Upper lobe of right lung (tissue), 1 donor: ENCODE results near the gene MOSMO. TPM values are rescaled to one million over a fixed set of nuclear protein-coding genes. Genes with fewer than 3 reads are reported as not detected.
A peak's percentile ranks its signal among the peaks of the same experiment; 100 is the strongest.

ENCODE experiments used
- ATAC-seq: fragments of 200-7000 bp; cut with Tn5 transposase; one replicate; pipeline ENCODE4 v1.9.1; 2020; ENCODE audit warnings: mild to moderate bottlenecking, moderate library complexity
- DNase-seq: peaks from one replicate; pipeline ENCODE4 v3.0.0-alpha.2; 2020
- H3K27ac ChIP-seq: fragments of 200-600 bp; one replicate; pipeline ENCODE4 v1.8.0; 2022
- H3K27me3 ChIP-seq: fragments of 200-600 bp; one replicate; pipeline ENCODE4 v1.8.0; 2022; ENCODE audit warnings: mild to moderate bottlenecking
- H3K36me3 ChIP-seq: fragments of 200-600 bp; one replicate; pipeline ENCODE4 v1.8.0; 2022
- H3K4me1 ChIP-seq: fragments of 200-600 bp; one replicate; pipeline ENCODE4 v1.8.0; 2022
- H3K4me3 ChIP-seq: fragments of 200-600 bp; one replicate; pipeline ENCODE4 v1.8.0; 2022; ENCODE audit warnings: mild to moderate bottlenecking
- H3K9me3 ChIP-seq: fragments of 200-600 bp; one replicate; pipeline ENCODE4 v1.8.0; 2022
- CTCF ChIP-seq: fragments of 200-600 bp; IDR thresholded peaks from one replicate; pipeline ENCODE4 v1.8.0; 2022; ENCODE audit warnings: antibody characterized with exemption
- intact Hi-C: fragments of 100-400 bp; cut with DNase I; formaldehyde crosslinking; loops from one replicate; pipeline ENCODE4 v1.11.0; 2022
- long read RNA-seq: library from polyadenylated mRNA; unstranded; transcript quantifications from one replicate; pipeline ENCODE4 v2.0.0, GENCODE V29; 2021
- total RNA-seq: library from RNA; stranded (reverse); fragmentation: NEBNext Ultra II Directional; extraction: Animal tissue kit (Norgen Biotek cat#: 25700); gene quantifications from one replicate; pipeline ENCODE4 v1.2.1, GENCODE V29; 2021
- donor health status: DM: no; HTN: yes; CAD: no; lungs with severe emphysema.

Gene MOSMO
- total RNA-seq = 11.4 TPM
- long read RNA-seq, full-length matches to known transcripts = 4 of 8 reads
- long read RNA-seq, partial matches to known transcripts = 0 of 8 reads
- long read RNA-seq, other reads (novel, unspliced or antisense) = 4 of 8 reads

GRCh38 chr16:22007509-22008214 is at the start of gene MOSMO:
Gene MOSMO, plus strand, starts transcription at chr16:22008111. Its CDS starts 191 bp downstream, at chr16:22008302.
- ATAC-seq = peak; percentile 94
- no peak for TF ChIP-seq CTCF
- Histone ChIP-seq H3K27ac (peak within 1 kb of the TSS; percentile 89), H3K4me3 (peak within 1 kb of the TSS; percentile 93), H3K4me1 (peaks cover 16% of the 10 kb centered on the region), H3K9me3 (no peaks in the 10 kb centered on the region), H3K36me3 (no peaks in the 10 kb centered on the region), H3K27me3 (no peaks in the 10 kb centered on the region)
- intact Hi-C loops = no loop called here
- peak; percentile 90 for DNase-seq

GRCh38 chr16:21959050-21959449 is 48.9 kb upstream of the MOSMO start:
- Histone ChIP-seq H3K4me1 (peaks cover 14% of the 10 kb centered on the region), H3K4me3 (no peak overlapping the region), H3K27me3 (no peaks in the 10 kb centered on the region), H3K9me3 (no peaks in the 10 kb centered on the region), H3K27ac (no peak overlapping the region), H3K36me3 (peaks cover 80% of the 10 kb centered on the region)
- TF ChIP-seq CTCF = no peak
- ATAC-seq = no peak
- no peak for DNase-seq
- intact Hi-C loops = no loop called here

- no peaks in the 10 kb centered on the region for H3K27me3 ChIP-seq
- no peaks in the 10 kb centered on the region for H3K4me1 ChIP-seq
- no peak for ATAC-seq
- no peaks in the 10 kb centered on the region for H3K9me3 ChIP-seq
- no peak overlapping the region for H3K4me3 ChIP-seq
- H3K36me3 ChIP-seq = peaks cover 99% of the 10 kb centered on the region
- no peak for DNase-seq
- H3K27ac ChIP-seq = no peak overlapping the region
- TF ChIP-seq CTCF = no peak
- intact Hi-C loops = no loop called here
Measured at GRCh38 chr16:21962475-21962874, 45.4 kb upstream of the MOSMO start.

- DNase-seq (no peak), ATAC-seq (no peak)
- intact Hi-C loops = no loop called here
- no peaks in the 10 kb centered on the region for H3K9me3 ChIP-seq
- TF ChIP-seq CTCF = no peak
- peaks cover 99% of the 10 kb centered on the region for H3K36me3 ChIP-seq
- H3K27me3 ChIP-seq = no peaks in the 10 kb centered on the region
- no peak overlapping the region for H3K27ac ChIP-seq
- H3K4me3 ChIP-seq = no peak overlapping the region
- no peaks in the 10 kb centered on the region for H3K4me1 ChIP-seq
Measured at GRCh38 chr16:21963887-21964286, 44.0 kb upstream of the MOSMO start.

GRCh38 chr16:21964353-21964752 is 43.6 kb upstream of the MOSMO start:
- H3K36me3 ChIP-seq = peaks cover 99% of the 10 kb centered on the region
- no peak for ATAC-seq
- no peak for DNase-seq
- no peaks in the 10 kb centered on the region for H3K4me1 ChIP-seq
- TF ChIP-seq CTCF = no peak
- no peaks in the 10 kb centered on the region for H3K27me3 ChIP-seq
- intact Hi-C loops = no loop called here
- H3K9me3 ChIP-seq = no peaks in the 10 kb centered on the region
- H3K4me3 ChIP-seq = no peak overlapping the region
- no peak overlapping the region for H3K27ac ChIP-seq
